GM19467 (cell line): ENCODE results near the gene STAM.

Experiments used
- ATAC-seq: cut with Tn5 transposase; IDR thresholded peaks from one replicate; pipeline ENCODE4 v1.9.1; 2021; ENCODE audit warnings: mild to moderate bottlenecking, moderate library complexity; ENCODE audit not compliant: unreplicated experiment

STAM gene

DNA sequence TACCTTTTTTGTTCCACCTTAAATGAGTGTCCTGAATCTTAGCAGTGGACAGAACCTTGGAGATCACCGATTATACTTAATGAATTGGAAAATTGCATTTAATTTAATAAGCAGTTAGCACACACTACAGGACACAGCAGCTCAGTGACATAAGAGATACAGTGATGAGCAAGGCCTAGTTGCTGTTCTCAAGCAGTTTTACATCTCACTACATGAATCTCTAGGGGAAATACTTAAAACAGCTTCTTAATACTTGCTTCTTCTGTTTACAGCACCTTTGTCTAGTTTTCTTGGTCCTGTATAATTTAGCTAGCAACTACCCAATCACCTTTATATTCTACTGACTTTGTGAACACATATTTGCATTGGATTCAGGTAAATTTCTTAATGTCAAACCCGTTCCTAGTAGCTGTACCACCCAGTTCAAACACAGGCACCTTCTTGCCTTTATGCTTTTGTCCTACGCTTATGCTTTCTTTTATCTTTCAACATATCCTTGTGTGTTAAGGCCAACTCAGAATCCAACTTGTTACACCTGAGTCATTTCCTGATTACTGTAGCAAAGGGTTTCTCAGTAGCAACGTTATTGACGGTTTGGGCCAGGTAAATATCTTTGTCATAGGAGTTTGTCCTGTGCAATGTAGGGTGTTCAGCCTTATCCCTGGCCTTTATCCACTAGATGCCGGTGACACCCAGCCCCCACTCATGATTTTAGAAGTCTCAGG lies 1.8 kb downstream of the STAM start:
- ATAC-seq: no peak

DNA sequence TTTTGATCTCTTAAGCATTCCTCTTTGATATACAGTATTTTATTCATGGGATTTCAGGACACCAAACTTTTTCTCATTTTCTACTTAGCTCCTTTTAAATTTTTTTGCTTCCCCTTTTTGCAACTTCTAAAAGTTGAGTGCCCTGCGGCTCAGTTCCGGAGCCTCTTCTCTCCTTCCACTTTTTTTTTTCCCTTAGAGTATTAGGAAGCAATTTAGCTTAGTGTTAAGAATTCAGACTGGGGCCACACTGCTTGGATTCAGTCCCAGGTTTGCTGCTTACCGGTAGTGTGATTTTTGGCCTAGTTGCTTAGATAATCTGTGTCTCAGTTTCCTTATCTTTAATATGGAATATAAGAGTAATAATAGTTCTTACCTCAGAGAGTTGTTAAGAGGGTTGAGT lies 3.4 kb downstream of the STAM start:
- ATAC-seq: no peak

DNA sequence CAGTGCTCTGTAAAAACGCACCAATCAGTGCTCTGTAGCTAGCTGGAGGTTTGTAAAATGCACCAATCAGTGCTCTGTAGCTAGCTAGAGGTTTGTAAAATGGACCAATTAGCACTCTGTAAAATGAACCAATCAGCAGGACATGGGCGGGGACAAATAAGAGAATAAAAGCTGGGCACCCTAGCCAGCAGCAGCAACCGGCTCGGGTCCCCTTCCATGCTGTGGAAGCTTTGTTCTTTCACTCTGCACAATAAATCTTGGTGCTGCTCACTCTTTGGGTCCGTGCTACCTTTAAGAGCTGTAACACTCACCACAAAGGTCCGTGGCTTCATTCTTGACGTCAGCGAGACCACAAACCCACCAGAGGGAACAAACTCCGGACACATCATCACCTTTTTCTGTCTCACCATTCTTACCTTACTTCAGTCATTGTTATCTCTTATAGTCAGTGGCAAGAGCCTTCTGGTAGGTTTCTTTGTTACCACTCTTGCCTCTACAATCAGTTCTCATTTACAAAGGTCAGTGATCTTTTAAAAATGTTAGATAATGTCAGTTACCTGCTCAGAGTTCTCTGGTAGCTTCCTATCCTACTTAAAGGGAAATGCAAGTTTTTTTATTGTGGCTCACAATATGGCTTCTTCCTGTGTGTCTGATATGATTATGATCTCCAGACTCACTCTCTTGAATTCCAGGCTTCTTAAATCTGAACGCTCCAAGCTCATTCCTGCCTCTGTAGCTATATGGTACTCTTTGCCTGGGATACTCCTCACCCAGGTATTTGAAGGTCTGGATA lies 4.5 kb downstream of the STAM start:
- ATAC-seq: no peak

DNA sequence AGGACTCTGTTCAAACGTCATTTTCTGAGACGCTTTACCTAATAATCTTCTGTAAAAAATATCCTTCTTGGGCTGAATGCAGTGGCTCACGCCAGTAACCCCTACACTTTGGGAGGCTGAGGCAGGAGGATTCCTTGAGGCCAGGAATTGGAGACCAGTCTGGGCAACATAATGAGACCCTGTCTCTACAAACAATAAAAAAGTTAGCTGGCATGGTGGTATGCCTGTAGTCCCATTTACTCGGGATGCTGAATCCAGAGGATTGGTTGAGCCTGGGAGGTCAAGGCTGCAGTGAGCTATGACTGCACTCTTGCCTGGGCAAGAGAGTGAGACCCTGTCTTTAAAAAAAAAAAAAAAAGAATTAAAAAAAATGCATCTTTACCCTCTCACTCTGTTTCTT lies 5.1 kb downstream of the STAM start:
- no peak for ATAC-seq

DNA sequence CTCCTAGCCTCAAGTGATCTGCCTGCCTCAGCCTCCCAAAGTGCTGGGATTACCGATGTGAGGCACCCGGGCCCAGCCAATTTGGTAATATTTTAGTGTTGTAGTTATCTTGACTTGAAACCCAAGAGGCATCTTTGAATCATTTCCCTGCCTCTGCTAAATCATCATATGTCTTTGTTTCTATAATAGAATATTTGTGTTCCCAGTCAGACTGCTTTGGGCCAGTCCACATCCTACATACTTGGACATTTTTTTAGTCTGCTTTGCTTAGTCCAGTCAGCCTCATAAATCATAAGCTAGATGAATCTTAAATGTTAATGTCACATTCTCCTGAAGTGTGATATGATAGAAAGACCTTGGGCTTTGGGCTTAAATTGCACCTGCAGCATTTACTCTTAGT lies 5.9 kb downstream of the STAM start:
- no peak for ATAC-seq

DNA sequence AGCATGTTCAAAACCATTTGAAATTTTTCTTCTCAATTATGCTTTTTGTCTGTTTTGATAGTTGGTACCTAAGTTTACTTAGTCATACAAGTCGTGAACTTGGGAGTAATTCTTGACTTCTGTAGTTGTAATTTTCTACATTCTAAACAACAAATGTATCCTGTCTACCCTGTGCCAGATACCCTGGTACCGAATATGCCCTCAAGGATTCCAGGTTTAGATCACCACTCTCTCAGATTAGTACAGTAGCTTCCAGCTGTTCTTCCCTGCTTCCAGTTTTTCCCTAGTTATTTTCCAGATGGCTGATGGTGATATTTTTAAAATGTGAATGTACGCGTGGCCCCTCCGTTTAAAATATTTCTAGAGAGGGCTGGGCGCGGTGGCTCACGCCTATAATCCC lies 6.5 kb downstream of the STAM start:
- ATAC-seq: no peak

DNA sequence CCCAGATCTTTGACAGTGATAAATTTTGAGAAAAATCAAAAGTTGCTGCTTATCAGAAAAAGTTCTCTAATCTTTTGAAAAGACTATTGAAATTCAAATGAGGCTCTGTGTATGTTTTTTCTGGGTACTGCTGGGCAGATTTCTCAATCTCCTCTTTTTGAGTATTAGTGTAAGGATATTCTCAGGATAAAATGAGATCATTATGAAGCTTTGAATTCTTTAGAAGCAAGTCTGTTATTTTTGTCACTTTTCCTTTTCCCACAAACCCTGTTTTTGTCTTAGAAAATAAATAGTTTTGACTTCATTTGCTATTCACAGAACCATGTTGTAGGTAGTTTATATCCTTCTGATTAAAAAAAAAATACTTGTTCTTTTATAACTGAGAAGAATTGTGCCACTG lies 7.9 kb downstream of the STAM start:
- ATAC-seq: no peak

DNA sequence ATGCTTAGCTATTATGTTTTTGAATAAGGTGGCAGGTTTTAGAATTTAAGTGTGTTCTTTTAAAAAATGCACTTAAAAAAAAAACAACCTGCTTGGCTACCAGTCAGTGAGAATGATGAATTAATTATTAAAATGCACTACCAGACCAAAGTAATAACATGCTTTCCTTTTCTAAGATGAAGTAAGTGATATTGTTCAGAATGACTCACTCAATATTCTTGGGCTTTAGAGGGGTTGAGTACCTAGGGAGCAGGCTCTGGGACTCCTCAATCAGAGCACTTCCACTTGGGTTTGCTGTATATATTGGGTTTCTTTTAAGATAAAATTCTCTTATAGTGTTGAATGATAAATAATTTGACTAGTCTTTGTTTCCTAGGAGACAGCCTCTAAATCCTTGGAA lies 8.6 kb downstream of the STAM start:
- no peak for ATAC-seq

DNA sequence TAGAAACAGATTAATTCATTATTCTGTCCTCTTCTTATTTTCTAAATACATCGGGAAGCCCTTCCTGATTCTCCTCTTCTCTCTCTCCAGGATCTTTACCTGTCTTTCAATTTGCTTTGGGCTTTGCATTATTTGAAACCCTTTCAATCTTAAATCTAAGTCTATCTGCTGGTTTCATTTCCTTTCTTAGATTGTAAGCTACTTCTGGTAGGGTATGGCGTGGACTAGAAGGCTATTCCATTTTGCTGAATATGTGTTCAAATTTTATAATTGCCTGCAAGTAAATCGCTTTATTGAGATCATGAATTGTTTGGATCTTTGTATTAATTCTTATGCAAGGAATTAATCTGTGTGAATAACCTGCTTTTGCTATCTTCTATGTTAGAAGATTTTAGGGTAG lies 11.1 kb downstream of the STAM start:
- peak; percentile 21 for ATAC-seq

DNA sequence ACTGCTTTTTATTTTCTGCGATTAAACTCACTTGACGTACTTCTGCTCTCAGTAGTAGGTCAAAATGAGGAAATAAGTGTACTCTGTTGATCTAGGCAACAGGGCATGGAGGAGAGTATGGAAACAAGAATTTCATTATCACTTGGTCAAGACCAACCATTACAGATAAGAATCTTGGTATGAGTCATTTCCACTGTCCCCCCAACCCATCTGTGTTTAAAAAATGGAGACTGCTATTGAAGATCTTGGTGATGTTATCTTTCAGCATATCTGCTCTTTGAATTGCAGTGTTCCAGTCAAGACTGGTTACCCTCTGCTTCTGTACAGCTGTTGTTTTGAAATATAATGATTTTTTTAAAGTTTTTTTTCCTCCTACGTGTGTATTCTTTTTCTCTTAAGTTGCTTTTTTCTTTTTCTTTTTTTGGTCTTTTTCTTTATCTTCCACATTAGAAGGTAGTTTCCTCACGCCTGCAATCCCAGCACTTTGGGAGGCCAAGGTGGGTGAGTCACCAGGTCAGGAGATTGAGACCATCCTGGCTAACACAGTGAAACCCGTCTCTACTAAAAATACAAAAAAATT lies 11.7 kb downstream of the STAM start:
- ATAC-seq: peak; percentile 90

DNA sequence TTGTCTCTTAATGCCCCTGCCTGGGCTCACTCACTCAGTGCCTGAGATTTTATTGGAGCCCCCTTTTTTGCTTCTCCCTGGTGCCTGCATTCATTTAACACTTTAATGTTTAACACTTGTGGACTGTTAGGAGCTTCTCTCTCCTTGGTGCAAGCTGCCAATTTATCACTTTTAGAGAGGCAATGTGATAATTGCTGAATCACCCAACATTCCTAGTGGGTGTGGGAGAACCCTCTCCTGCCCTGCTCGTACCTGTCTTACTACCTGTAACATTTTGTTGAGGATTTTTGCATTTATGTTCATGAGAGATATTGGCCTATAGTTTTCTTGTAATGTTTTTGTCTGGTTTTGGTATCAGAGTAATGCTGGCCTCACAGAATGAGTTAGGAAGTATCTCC lies 13.2 kb downstream of the STAM start:
- no peak for ATAC-seq

DNA sequence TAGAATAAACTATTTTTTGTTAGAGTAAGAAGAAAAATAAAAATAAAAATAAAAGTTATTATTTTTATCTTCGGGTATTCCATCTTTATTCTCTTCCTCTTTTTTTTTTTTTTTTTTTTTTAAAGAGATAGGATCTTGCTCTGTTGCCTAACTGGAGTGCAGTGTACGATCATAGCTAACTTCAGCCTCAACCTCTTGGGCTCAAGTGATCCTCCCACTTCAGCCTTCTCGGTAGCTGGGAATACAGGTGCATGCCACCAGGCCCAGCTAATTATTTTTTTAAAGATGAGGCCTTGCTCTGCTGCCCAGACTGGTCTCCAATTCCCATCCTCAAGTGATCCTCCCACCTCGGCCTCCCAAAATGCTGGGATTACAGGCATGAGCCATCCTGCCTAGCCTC lies 15.4 kb downstream of the STAM start:
- no peak for ATAC-seq

DNA sequence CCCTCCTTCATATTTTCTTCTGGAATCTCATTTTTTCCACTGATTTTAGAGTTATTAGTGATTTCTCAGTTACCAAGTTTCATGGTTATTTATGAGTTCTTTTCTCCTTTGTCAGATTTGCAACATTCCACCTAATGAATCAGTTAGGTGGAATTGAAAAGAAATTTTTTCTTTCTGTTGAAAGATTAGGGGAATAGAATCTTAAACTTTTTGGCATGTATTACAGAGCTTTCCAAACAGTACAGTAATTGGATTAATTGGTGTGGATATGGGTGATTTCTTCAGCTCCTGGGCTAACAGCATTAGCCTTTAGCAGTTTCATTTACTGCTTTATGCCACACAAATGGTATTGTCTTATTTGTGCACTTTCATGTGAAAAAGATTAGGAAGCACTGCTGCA lies 17.0 kb downstream of the STAM start:
- ATAC-seq: no peak

DNA sequence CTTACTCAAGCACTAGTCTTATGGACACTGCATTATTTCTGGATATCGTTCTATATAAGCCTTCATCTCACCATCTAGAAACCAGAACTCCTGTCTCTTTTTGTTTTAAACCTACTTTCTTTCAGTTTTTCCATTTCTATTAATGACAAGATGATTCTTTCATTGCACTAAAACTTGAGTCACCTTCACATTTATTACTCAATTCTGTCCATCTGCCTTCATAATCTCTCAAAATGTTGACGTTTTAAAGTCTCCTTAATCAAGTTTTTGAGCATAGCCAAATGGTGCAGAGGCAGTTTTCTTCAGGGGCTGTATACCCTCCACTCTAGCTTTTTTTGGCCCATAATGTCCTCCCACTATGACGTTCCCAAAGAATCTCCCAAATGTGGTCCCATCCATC lies 17.6 kb downstream of the STAM start:
- no peak for ATAC-seq

DNA sequence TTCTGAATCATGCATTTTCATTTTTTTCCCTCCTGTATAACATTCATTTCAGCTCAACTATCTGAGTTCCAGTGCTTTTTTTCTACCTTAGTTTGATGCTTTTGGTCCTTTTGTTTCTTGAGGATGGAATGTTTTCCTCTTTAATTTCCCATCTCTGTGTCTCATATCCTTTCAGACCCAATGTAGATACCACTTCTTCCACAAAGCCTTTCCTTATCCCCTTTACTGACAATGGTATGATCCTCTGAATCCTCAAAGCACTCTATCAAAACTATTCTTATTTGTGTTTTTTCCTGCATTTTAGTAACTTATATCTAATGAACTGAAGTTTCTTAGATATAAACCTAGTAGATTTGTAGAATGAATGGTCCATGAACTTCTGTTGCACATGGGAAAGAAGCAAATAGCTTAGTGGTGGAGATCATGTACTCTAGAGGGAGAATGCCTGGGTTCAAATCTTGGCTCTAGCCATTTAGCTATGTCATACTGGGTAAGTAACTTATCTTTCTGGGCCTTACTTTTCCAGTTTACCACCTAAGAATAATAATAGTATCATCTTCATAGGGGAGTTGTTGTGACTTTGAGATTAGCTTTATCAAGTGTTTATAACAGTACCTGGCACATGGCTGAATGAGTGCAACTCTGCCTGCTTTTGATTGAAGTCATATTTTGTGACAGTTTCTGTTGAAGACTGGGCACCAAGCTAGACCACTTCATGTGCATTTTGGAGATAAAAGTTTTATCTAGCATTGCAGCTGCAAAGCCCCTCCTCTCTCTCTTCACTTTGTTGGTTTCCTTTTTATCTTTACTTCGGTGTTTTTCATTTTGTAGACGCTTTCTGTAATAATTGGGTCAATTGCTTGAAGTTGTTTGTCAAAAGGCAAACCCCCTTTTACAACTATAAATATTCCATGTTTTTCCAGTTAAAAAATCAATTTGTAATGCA lies 18.5 kb downstream of the STAM start:
- no peak for ATAC-seq

DNA sequence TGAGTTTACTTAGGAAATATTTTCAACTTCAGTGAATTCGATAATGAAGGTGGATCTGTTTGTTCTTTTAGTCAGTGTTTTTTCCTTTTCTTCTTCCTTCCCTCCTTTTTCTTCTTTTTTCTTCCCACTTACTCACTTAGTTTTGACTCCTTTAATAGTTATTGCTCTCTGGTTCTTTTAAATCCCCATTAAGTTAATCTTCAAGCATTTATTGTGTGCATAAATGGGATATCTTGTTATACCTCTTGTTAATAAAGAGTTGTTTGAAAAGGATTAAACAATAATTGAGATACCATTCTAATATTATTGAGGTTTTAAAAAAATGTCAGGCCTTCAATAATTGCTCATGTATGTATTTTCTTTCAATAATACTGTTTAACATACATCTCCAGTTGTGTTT lies 19.5 kb downstream of the STAM start:
- ATAC-seq: no peak

DNA sequence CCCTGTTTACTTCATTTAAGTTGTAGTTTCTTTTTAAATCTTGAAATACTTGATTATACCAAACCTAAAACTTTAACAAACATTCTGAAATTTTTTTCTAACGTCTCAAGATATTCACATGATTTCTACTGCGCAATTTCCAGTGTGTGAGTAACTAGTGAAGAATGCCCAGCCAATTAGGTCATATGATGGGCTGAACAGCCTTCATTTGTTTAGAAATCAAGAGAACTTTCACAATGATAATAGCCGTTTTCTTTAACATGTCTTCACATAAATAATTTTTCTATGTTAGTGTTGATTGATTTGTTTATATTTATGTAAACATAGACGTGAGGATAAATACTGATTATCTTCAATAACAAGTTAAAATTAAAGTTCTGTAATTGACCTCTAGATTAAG lies 21.8 kb downstream of the STAM start:
- ATAC-seq: no peak

DNA sequence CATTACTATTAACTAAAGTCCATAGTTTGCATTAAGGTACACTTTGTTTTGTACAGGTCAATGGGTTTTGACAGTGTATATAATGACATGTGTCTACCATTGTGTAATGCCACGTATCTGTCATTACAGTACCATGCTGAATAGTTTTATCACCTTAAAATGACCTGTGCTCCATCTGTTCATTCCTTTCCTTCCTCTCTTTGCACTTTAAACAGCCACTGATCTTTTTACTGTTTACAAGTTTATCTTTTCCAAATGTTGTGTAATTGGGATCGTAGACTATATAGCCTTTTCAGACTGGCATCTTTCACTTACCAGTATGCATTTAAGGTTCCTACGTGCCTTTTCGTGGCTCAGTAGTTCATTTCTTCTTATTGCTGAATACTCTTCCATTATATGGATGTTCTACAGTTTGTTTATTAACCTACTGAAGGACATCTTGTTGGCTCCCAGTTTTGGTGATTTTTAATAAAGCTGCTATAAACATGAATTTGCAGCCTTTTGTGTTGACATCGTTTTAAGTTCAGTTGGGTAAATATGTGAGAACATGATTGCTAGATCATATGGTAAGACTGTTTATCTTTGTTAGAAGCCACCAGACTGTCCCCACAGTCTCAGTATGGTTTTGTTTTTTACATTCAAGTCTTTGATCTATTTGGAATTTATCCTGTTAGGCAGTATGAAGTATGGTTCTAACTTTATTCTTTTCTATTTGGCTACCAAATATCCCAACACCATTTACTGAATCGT lies 24.7 kb downstream of the STAM start:
- peak; percentile 21 for ATAC-seq

DNA sequence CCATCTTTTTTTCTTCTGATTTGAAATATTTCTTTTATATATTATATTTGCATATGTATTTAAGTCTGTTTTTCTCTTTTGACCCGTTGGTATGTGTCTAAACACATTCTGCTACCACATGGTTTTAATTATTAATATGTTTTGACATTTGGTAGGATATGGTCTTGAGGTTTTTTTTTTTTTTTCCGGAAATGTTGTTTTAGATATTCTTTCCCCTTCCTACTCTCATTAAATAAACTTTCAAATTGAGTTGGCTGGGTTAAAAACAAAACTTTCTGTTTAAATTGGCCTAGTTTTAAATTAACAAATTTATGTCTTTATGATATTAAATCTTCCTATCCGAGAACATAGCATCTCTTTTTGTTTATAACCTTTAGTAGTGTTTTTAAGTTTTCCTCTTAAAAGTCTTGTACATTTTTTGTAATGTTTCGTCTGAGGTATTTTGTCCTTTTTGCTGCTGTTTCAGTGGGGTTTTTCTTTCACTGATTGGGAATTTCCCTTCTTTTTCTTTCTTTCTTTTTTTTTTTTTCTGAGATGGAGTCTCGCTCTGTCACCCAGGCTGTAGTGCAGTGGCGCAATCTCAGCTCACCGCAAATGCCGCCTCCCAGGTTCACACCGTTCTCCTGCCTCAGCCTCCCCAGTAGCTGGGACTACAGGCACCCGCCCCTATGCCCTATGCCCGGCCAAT lies 25.4 kb downstream of the STAM start:
- ATAC-seq: peak; percentile 53

DNA sequence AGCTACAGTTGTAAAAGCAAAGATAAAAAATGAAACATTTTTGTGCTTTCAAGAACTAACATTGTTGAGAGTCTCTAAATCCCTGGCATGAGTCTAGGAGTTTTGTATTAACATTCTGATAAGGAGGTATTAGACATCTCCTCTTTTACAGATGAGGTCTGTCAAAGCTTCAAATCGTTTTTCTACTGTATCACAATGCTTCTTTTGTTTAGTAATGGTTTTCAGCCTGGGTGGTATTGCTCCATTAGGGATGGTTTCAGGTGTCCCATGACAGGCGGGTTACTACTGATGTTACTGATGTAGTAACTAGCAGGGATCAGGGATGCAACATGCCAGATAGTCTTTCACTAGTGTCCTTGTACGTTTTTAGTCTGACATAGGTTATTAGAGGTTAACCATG lies 27.4 kb downstream of the STAM start:
- ATAC-seq: no peak
